T-cell (primary cell): ENCODE measurements around the gene CTRL. TPM values are rescaled to one million over a fixed set of nuclear protein-coding genes. Genes with fewer than 3 reads are reported as not detected.

Source experiments
- ATAC-seq, 4 experiments: fragments of 200-7000 bp in 3 of 4; fragments of 150-1000 bp in 1 of 4; cut with Tn5 transposase; replicated peaks in 1 of 4; 1 replicate in 3 of 4; 2 replicates in 1 of 4; pipeline ENCODE4 v1.10.0; 2021; ENCODE audit warnings: moderate library complexity in 3 of 4, mild to moderate bottlenecking in 2 of 4, moderate number of reproducible peaks in 1 of 4
- CTCF ChIA-PET, 2 donors: fragments of 300-600 bp; sonication (Branson Sonifier 250); formaldehyde crosslinking; loops; one replicate each; lab custom pipeline; 2022; ENCODE audit warnings: antibody characterized with exemption in 2 of 2; lab: Charles Lee
- POLR2A ChIA-PET, 2 donors: fragments of 300-600 bp; sonication (Branson Sonifier 250); formaldehyde crosslinking; loops; one replicate each; lab custom pipeline; 2022; ENCODE audit warnings: antibody characterized with exemption in 2 of 2; lab: Charles Lee
- DNase-seq, 35 experiments: peaks; one replicate each; pipeline versions ENCODE4 v3.0.0 to v3.0.0-alpha.2; 2013 to 2023
- H3K27ac ChIP-seq: one replicate; pipeline ENCODE4 v1.5.1; 2013; ENCODE audit warnings: low read length
- H3K27me3 ChIP-seq, 2 experiments: replicated peaks in 1 of 2; 1 replicate in 1 of 2; 2 replicates in 1 of 2; pipeline versions ENCODE4 v1.6.1 to v1.7.0; 2013; ENCODE audit warnings: low read length in 1 of 2, mixed read lengths in 1 of 2; ENCODE audit not compliant: control insufficient read depth in 2 of 2, insufficient read depth in 2 of 2; ENCODE audit errors: extremely low read depth in 1 of 2
- H3K36me3 ChIP-seq, 2 donors: 1 replicate in 1 of 2; 2 replicates in 1 of 2; pipeline versions ENCODE4 v1.6.1 to v1.7.0; 2013; ENCODE audit warnings: low read length in 1 of 2; ENCODE audit not compliant: control insufficient read depth in 2 of 2, insufficient read depth in 1 of 2; ENCODE audit errors: extremely low read depth in 1 of 2
- H3K4me1 ChIP-seq, 2 experiments: 1 replicate in 1 of 2; 2 replicates in 1 of 2; pipeline versions ENCODE4 v1.6.1 to v1.7.0; 2013; ENCODE audit warnings: low read length in 2 of 2, mixed read lengths in 1 of 2; ENCODE audit not compliant: insufficient read depth in 2 of 2, control insufficient read depth in 1 of 2; ENCODE audit errors: extremely low read depth in 1 of 2
- H3K4me3 ChIP-seq, 2 donors: 1 replicate in 1 of 2; 2 replicates in 1 of 2; pipeline versions ENCODE4 v1.5.1 to v1.7.0; 2013; ENCODE audit warnings: mild to moderate bottlenecking in 2 of 2, low read length in 1 of 2, moderate library complexity in 1 of 2; ENCODE audit not compliant: control insufficient read depth in 1 of 2; ENCODE audit errors: extremely low read depth in 1 of 2
- H3K9me3 ChIP-seq: 2 replicates; pipeline ENCODE4 v1.7.0; 2013
- H3K27ac Mint-ChIP-seq, 2 donors: one replicate each; pipeline ENCODE4 v1.8.0; 2020 to 2021; ENCODE audit warnings: mild to moderate bottlenecking in 2 of 2, mixed read lengths in 2 of 2
- H3K27me3 Mint-ChIP-seq, 2 donors: one replicate each; pipeline ENCODE4 v1.8.0; 2021 to 2022; ENCODE audit warnings: mixed read lengths in 2 of 2
- H3K36me3 Mint-ChIP-seq: one replicate; pipeline ENCODE4 v1.8.0; 2021; ENCODE audit warnings: mixed read lengths
- H3K4me1 Mint-ChIP-seq, 3 donors: one replicate each; pipeline ENCODE4 v1.8.0; 2020 to 2022; ENCODE audit warnings: mixed read lengths in 3 of 3, mild to moderate bottlenecking in 1 of 3
- H3K4me3 Mint-ChIP-seq, 3 donors: one replicate each; pipeline ENCODE4 v1.8.0; 2020 to 2022; ENCODE audit warnings: mild to moderate bottlenecking in 3 of 3, mixed read lengths in 3 of 3, moderate library complexity in 3 of 3
- H3K9me3 Mint-ChIP-seq, 3 donors: one replicate each; pipeline ENCODE4 v1.8.0; 2020 to 2022; ENCODE audit warnings: mixed read lengths in 3 of 3
- WGBS: methylation state at CpG from one replicate; pipeline ENCODE4 v1.1.5; 2013; ENCODE audit warnings: missing lambda C conversion rate; ENCODE audit not compliant: insufficient coverage; 5-methylcytosine and 5-hydroxymethylcytosine counted together
- total RNA-seq, 35 experiments: library from RNA in 6 of 35; stranded (reverse) in 6 of 35; fragments of 120-200 nt in 1 of 35; gene quantifications; one replicate each; pipeline versions ENCODE4 v1.2.1 to v1.2.4 and lab custom pipeline; 2013 to 2026

Gene CTRL
- total RNA-seq, 5 donors from 2014 or later (not counting 1 experiment from before 2014, with no cell fraction given) = 9.4 to 14.2 (median 13.2) TPM

GRCh38 chr16:67928561-67929364 is 2.9 kb downstream of the CTRL start:
- ATAC-seq = peak; percentile 74 to 87 (median 82)
- no peaks in the 10 kb centered on the region for H3K27me3 ChIP-seq
- DNase-seq = peak; percentile 49 to 82 (median 66)
- 59% methylated on average over 5 of the region's 16 CpGs for WGBS
- peak overlapping the region; percentile 27 to 58 for H3K27ac Mint-ChIP-seq
- ChIA-PET CTCF (interaction anchor here (0.5 to 1.3 kb wide), 5 partner anchors 9 to 407 kb away, joined by 3 to 5 read pairs (median 3); partner anchors contain the start of genes RANBP10 (in 1 of the 2) and TSNAXIP1 (in 1 of the 2)), POLR2A (interaction anchor here in 1 of 2 donors (0.5 kb wide), 1 partner anchor 215 kb away, joined by 3 read pairs; no protein-coding TSS in a partner anchor)
- H3K4me3 ChIP-seq = no peak overlapping the region
- H3K27ac ChIP-seq = peak overlapping the region; percentile 24
- H3K27me3 Mint-ChIP-seq = no peaks in the 10 kb centered on the region
- peaks cover 23 to 71% of the 10 kb centered on the region in 2 donors for H3K36me3 ChIP-seq
- peaks cover 0 to 9% of the 10 kb centered on the region in 2 experiments for H3K4me1 ChIP-seq
- no peaks in the 10 kb centered on the region for H3K9me3 Mint-ChIP-seq
- peaks cover 2 to 14% (median 11%) of the 10 kb centered on the region in 3 donors for H3K4me1 Mint-ChIP-seq
- no peaks in the 10 kb centered on the region for H3K9me3 ChIP-seq
- H3K4me3 Mint-ChIP-seq = no peak overlapping the region
- H3K36me3 Mint-ChIP-seq = peaks cover 7% of the 10 kb centered on the region

- ChIA-PET CTCF (interaction anchor here (0.5 to 1.3 kb wide), 4 partner anchors 10 to 407 kb away, joined by 3 to 5 read pairs (median 4); no protein-coding TSS in a partner anchor), POLR2A (interaction anchor here in 1 of 2 donors (0.5 kb wide), 1 partner anchor 216 kb away, joined by 3 read pairs; no protein-coding TSS in a partner anchor)
- peaks cover 0 to 12% (median 8%) of the 10 kb centered on the region in 3 donors for H3K4me1 Mint-ChIP-seq
- H3K36me3 Mint-ChIP-seq = peaks cover 5% of the 10 kb centered on the region
- Histone ChIP-seq H3K27ac (no peak overlapping the region), H3K4me3 (no peak overlapping the region), H3K27me3 (no peaks in the 10 kb centered on the region), H3K9me3 (no peaks in the 10 kb centered on the region), H3K36me3 (peaks cover 21 to 73% of the 10 kb centered on the region in 2 donors), H3K4me1 (peaks cover 0 to 9% of the 10 kb centered on the region in 2 experiments)
- DNase-seq (no peak), ATAC-seq (no peak)
- H3K27ac Mint-ChIP-seq = peak overlapping the region in 1 of 2 donors; percentile 73
- WGBS = 71% methylated on average over 2 of the region's 7 CpGs
- H3K27me3 Mint-ChIP-seq = no peaks in the 10 kb centered on the region
- H3K4me3 Mint-ChIP-seq = no peak overlapping the region
- no peaks in the 10 kb centered on the region for H3K9me3 Mint-ChIP-seq
Observed at GRCh38 chr16:67928147-67928546, 3.5 kb downstream of the CTRL start.

GRCh38 chr16:67927131-67927941 is 4.3 kb downstream of the CTRL start:
- H3K4me1 Mint-ChIP-seq = peaks cover under 1 to 16% (median 8%) of the 10 kb centered on the region in 3 donors
- no peak for DNase-seq
- no peaks in the 10 kb centered on the region for H3K27me3 ChIP-seq
- H3K4me1 ChIP-seq = peaks cover 0 to 9% of the 10 kb centered on the region in 2 experiments
- WGBS = 93% methylated on average over 20 of the region's 22 CpGs
- no peaks in the 10 kb centered on the region for H3K9me3 Mint-ChIP-seq
- H3K4me3 ChIP-seq = no peak overlapping the region
- POLR2A ChIA-PET = interaction anchor here in 1 of 2 donors (1.2 kb wide), 1 partner anchor 130 kb away, joined by 3 read pairs; no protein-coding TSS in a partner anchor
- H3K9me3 ChIP-seq = no peaks in the 10 kb centered on the region
- ATAC-seq = no peak
- H3K4me3 Mint-ChIP-seq = no peak overlapping the region
- H3K36me3 ChIP-seq = peaks cover 21 to 74% of the 10 kb centered on the region in 2 donors
- CTCF ChIA-PET = interaction anchor here in 1 of 2 donors (0.6 to 1.0 kb wide), 3 partner anchors 17 to 44 kb away, joined by 3 to 6 read pairs (median 3); no protein-coding TSS in a partner anchor
- no peaks in the 10 kb centered on the region for H3K27me3 Mint-ChIP-seq
- peaks cover 3% of the 10 kb centered on the region for H3K36me3 Mint-ChIP-seq
- H3K27ac ChIP-seq = no peak overlapping the region
- no peak overlapping the region for H3K27ac Mint-ChIP-seq

- H3K27me3 ChIP-seq = no peaks in the 10 kb centered on the region
- CTCF ChIA-PET = interaction anchor here in 1 of 2 donors (0.7 kb wide), 1 partner anchor 12 kb away, joined by 6 read pairs; no protein-coding TSS in a partner anchor
- H3K4me3 ChIP-seq = no peak overlapping the region
- no peak overlapping the region for H3K27ac ChIP-seq
- no peaks in the 10 kb centered on the region for H3K9me3 ChIP-seq
- no peaks in the 10 kb centered on the region for H3K9me3 Mint-ChIP-seq
- 80% methylated on average over 13 of the region's 13 CpGs for WGBS
- peaks cover 7 to 20% (median 8%) of the 10 kb centered on the region in 3 donors for H3K4me1 Mint-ChIP-seq
- H3K27me3 Mint-ChIP-seq = no peaks in the 10 kb centered on the region
- ATAC-seq (no peak), DNase-seq (no peak)
- H3K36me3 ChIP-seq = peaks cover 20 to 65% of the 10 kb centered on the region in 2 donors
- POLR2A ChIA-PET = interaction anchor here in 1 of 2 donors (1.2 kb wide), 1 partner anchor 129 kb away, joined by 3 read pairs; no protein-coding TSS in a partner anchor
- no peaks in the 10 kb centered on the region for H3K36me3 Mint-ChIP-seq
- peaks cover 0 to 9% of the 10 kb centered on the region in 2 experiments for H3K4me1 ChIP-seq
- H3K4me3 Mint-ChIP-seq = no peak overlapping the region
- peak overlapping the region; percentile 55 to 61 for H3K27ac Mint-ChIP-seq
Observed at GRCh38 chr16:67926181-67926750, 5.4 kb downstream of the CTRL start.

- peaks cover 7 to 20% (median 8%) of the 10 kb centered on the region in 3 donors for H3K4me1 Mint-ChIP-seq
- 95% methylated on average over 7 of the region's 10 CpGs for WGBS
- no peak overlapping the region for H3K4me3 ChIP-seq
- no peak overlapping the region for H3K27ac ChIP-seq
- H3K27me3 Mint-ChIP-seq = no peaks in the 10 kb centered on the region
- H3K27me3 ChIP-seq = no peaks in the 10 kb centered on the region
- peaks cover under 1% of the 10 kb centered on the region for H3K36me3 Mint-ChIP-seq
- peaks cover 0 to 9% of the 10 kb centered on the region in 2 experiments for H3K4me1 ChIP-seq
- no peak overlapping the region for H3K4me3 Mint-ChIP-seq
- DNase-seq (no peak), ATAC-seq (no peak)
- H3K36me3 ChIP-seq = peaks cover 20 to 49% of the 10 kb centered on the region in 2 donors
- ChIA-PET CTCF (interaction anchor here (0.5 to 0.7 kb wide), 5 partner anchors 30 to 339 kb away, joined by 3 to 7 read pairs (median 3); no protein-coding TSS in a partner anchor), POLR2A (no interaction called here)
- no peaks in the 10 kb centered on the region for H3K9me3 ChIP-seq
- H3K27ac Mint-ChIP-seq = peak overlapping the region in 1 of 2 donors; percentile 49
- H3K9me3 Mint-ChIP-seq = no peaks in the 10 kb centered on the region
Observed at GRCh38 chr16:67924140-67924906, 7.3 kb downstream of the CTRL start.
